A549 (cell line): ENCODE data around the gene ALDH3A2. TPM values are rescaled to one million over a fixed set of nuclear protein-coding genes. Genes with fewer than 3 reads are reported as not detected.

Experiments
- ATAC-seq, 2 experiments: fragments of 200-7000 bp in 1 of 2; fragments of >200 bp in 1 of 2; cut with Nextera tagmentation in 1 of 2; cut with Tn5 transposase in 1 of 2; 3 replicates each; pipeline versions ENCODE4 v1.8.0 to v1.9.1; 2018 to 2020; ENCODE audit warnings: mild to moderate bottlenecking in 1 of 2, moderate library complexity in 1 of 2
- CTCF ChIA-PET: fragments of 300-600 bp; sonication (Branson Sonifier 250); formaldehyde crosslinking; extraction: SDS; loops from one replicate; lab custom pipeline; 2021; ENCODE audit warnings: antibody characterized with exemption, inconsistent platforms; lab: Yijun Ruan, JAX
- POLR2A ChIA-PET: fragments of 350-600 bp; formaldehyde crosslinking; extraction: SDS; loops from one replicate; lab custom pipeline; 2021; ENCODE audit warnings: antibody characterized with exemption, inconsistent platforms; lab: Yijun Ruan, JAX
- DNase-seq, 2 experiments: peaks; one replicate each; pipeline versions ENCODE4 v3.0.0 to v3.0.0-alpha.2; 2011 to 2016; ENCODE audit warnings: low read depth in 1 of 2, low spot score in 1 of 2
- FAIRE-seq: peaks from 2 replicates; lab custom pipeline; 2011; peaks lifted over from hg19 to GRCh38; lab: Jason Lieb, UNC
- H3K27ac ChIP-seq, 2 experiments: fragments of >200 bp; sonication (Bioruptor Twin); formaldehyde crosslinking; 3 replicates each; pipeline ENCODE4 v1.5.1; 2016 to 2017
- H3K4me1 ChIP-seq: fragments of >200 bp; sonication (Bioruptor Twin); formaldehyde crosslinking; 3 replicates; pipeline ENCODE4 v1.6.1; 2016
- H3K4me2 ChIP-seq: fragments of >200 bp; sonication (Bioruptor Twin); formaldehyde crosslinking; 3 replicates; pipeline ENCODE4 v1.6.1; 2016
- H3K4me3 ChIP-seq: fragments of >200 bp; sonication (Bioruptor Twin); formaldehyde crosslinking; 3 replicates; pipeline ENCODE4 v1.5.1; 2016
- H3K9me3 ChIP-seq: fragments of >200 bp; sonication (Bioruptor Twin); formaldehyde crosslinking; 3 replicates; pipeline ENCODE4 v1.6.1; 2016
- BHLHE40 ChIP-seq: IDR thresholded peaks from 2 replicates; pipeline ENCODE4 v1.6.1; 2012; ENCODE audit warnings: low read depth, low read length, inconsistent platforms
- CHD2 ChIP-seq: fragments of 150-350 bp; IDR thresholded peaks from 2 replicates; pipeline ENCODE4 v1.6.1; 2014; ENCODE audit warnings: low read length; ENCODE audit not compliant: partially characterized antibody
- EHMT2 ChIP-seq: fragments of 200-600 bp; sonication (generic); IDR thresholded peaks from 2 replicates; pipeline ENCODE4 v1.6.1; 2016; ENCODE audit warnings: antibody characterized with exemption, low read depth, mild to moderate bottlenecking, moderate library complexity
- ELK1 ChIP-seq: fragments of 150-350 bp; IDR thresholded peaks from 2 replicates; pipeline ENCODE4 v1.6.1; 2014; ENCODE audit warnings: low read depth, mild to moderate bottlenecking, low read length
- FOSL2 ChIP-seq, 2 experiments: fragments of 450-650 bp in 1 of 2; fragments of >200 bp in 1 of 2; sonication (Bioruptor Twin) in 1 of 2; formaldehyde crosslinking; IDR thresholded peaks; 2 replicates each; pipeline versions ENCODE4 v1.5.0 to v1.6.1; 2016 to 2020; ENCODE audit warnings: mild to moderate bottlenecking in 1 of 2, moderate library complexity in 1 of 2
- GATA3 ChIP-seq: IDR thresholded peaks from 2 replicates; pipeline ENCODE4 v1.6.1; 2012; ENCODE audit warnings: borderline replicate concordance
- HDAC2 ChIP-seq: fragments of 200-600 bp; sonication (generic); IDR thresholded peaks from 2 replicates; pipeline ENCODE4 v1.6.1; 2016
- HMGXB4 ChIP-seq: fragments of 250-450 bp; sonication (Bioruptor Pico); IDR thresholded peaks from 2 replicates; pipeline ENCODE4 v1.5.0; 2021; ENCODE audit warnings: mild to moderate bottlenecking, moderate library complexity, borderline replicate concordance
- HOXB13 ChIP-seq: fragments of 250-450 bp; sonication (Bioruptor Pico); IDR thresholded peaks from 2 replicates; pipeline ENCODE4 v1.5.0; 2020; ENCODE audit warnings: low read depth, mild to moderate bottlenecking, moderate library complexity
- HOXB5 ChIP-seq: fragments of 250-450 bp; sonication (Bioruptor Pico); IDR thresholded peaks from 2 replicates; pipeline ENCODE4 v1.5.0; 2020; ENCODE audit warnings: mild to moderate bottlenecking, moderate library complexity
- JUNB ChIP-seq: fragments of >200 bp; sonication (Bioruptor Twin); formaldehyde crosslinking; IDR thresholded peaks from 2 replicates; pipeline ENCODE4 v1.6.1; 2016
- NFE2L2 ChIP-seq: fragments of 150-350 bp; conservative IDR thresholded peaks from 2 replicates; pipeline ENCODE4 v1.6.1; 2014; ENCODE audit warnings: low read length
- PHF8 ChIP-seq: fragments of 200-600 bp; sonication (generic); IDR thresholded peaks from 2 replicates; pipeline ENCODE4 v1.6.1; 2016; ENCODE audit warnings: low read depth, mild to moderate bottlenecking, antibody characterized with exemption, moderate library complexity, borderline replicate concordance
- RFX5 ChIP-seq: fragments of 450-650 bp; IDR thresholded peaks from 2 replicates; pipeline ENCODE4 v1.7.1; 2014; ENCODE audit warnings: antibody characterized with exemption, mild to moderate bottlenecking, moderate library complexity
- ZSCAN20 ChIP-seq: fragments of 250-450 bp; sonication (Bioruptor Pico); IDR thresholded peaks from 2 replicates; pipeline ENCODE4 v1.8.0; 2022; ENCODE audit warnings: mild to moderate bottlenecking, moderate library complexity
- WGBS: methylation state at CpG from one replicate; pipeline ENCODE4 v1.1.6; 2017; ENCODE audit errors: missing lambda C conversion rate; 5-methylcytosine and 5-hydroxymethylcytosine counted together
- polyA plus RNA-seq, 4 experiments: library from polyadenylated mRNA; depleted of rRNA in 3 of 4; stranded (reverse); fragments of >200 nt; fragmentation: RNase III in 1 of 4; extraction: RNeasy Plus Mini Kit Qiagen cat#74134 plus additional on column Dnase treatment in 1 of 4; gene quantifications; 2 replicates in 3 of 4; 3 replicates in 1 of 4; pipeline ENCODE4 v1.2.3, GENCODE V29; 2011 to 2017
- TF ChIP-seq, protein P1 (sequence below): IDR thresholded peaks from 2 replicates; pipeline ENCODE4 v1.6.1; 2012

The ALDH3A2 gene
- polyA plus RNA-seq, 2 of the 4 experiments (the other 2 are of a cell fraction) = 140 to 195 TPM

DNA sequence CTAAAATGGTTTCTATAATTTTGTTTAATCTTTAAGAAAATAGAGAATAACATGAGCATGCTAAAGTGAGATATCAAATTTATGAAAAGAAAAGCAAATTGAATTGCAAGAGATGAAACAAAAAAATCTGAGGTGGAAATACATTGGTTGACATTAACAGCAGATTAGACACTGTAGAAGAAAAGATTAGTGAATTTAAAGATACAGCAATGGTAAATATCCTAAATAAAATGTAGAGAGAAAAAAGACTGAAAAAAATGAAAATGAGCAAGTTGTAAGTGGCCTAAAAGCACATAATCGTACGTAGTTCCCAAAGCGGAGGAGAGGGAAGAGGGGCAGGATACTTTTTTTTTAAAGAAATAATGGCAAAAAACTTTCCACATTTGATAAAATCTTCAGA, 30.5 kb upstream of the ALDH3A2 start (continued):
- no peak for TF ChIP-seq GATA3
- TF ChIP-seq, protein P1, sequence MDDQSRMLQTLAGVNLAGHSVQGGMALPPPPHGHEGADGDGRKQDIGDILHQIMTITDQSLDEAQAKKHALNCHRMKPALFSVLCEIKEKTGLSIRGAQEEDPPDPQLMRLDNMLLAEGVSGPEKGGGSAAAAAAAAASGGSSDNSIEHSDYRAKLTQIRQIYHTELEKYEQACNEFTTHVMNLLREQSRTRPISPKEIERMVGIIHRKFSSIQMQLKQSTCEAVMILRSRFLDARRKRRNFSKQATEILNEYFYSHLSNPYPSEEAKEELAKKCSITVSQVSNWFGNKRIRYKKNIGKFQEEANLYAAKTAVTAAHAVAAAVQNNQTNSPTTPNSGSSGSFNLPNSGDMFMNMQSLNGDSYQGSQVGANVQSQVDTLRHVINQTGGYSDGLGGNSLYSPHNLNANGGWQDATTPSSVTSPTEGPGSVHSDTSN = no peak
- no peak for TF ChIP-seq FOSL2 (IDR thresholded peaks at IDR 0.05)
- no peak for TF ChIP-seq FOSL2 (CRISPR knock-in tag; IDR thresholded peaks at IDR 0.05)

GRCh38 chr17:19619705-19620325, 28.7 kb upstream of the ALDH3A2 start:
- TF ChIP-seq HMGXB4 (CRISPR knock-in tag) = 0 out of 2 replicates have a peak, but pooled peaks have one; percentile 22
- no peak for TF ChIP-seq HOXB13
- FAIRE-seq = no peak
- Histone ChIP-seq H3K4me3 (no peak overlapping the region), H3K4me1 (no peaks in the 10 kb centered on the region), H3K27ac (no peak overlapping the region), H3K9me3 (peaks cover 42% of the 10 kb centered on the region), H3K4me2 (no peak overlapping the region)
- CTCF ChIA-PET = interaction anchor here (0.7 to 1.8 kb wide), 4 partner anchors 20 to 257 kb away, joined by 3 to 4 read pairs (median 3); partner anchors contain the start of gene B9D1
- 63% methylated on average over 2 of the region's 2 CpGs for WGBS
- POLR2A ChIA-PET = no interaction called here
- ATAC-seq = no peak
- DNase-seq = peak in 1 of 2 experiments; percentile 43

DNA sequence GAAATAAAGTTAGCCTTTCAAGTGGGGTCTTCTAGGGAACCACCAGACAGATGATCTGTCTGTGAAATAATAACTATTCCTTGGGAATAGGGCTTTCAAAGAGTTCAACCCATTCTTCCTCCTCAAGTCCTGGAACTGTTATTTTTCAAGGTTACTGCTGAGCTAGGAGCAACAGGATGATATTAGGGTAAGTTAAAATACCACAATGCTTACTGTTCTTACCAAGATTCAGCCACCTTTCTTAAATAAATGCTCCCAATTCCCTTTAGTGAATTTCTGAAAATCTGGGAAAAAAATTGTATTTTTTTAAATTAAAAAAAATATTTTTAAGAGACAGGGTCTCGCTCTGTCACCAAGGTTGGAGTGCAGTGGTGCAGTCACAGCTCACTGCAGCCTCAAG, 26.9 kb upstream of the ALDH3A2 start:
- H3K4me1 ChIP-seq = no peaks in the 10 kb centered on the region
- no peak for ATAC-seq
- H3K9me3 ChIP-seq = peaks cover 42% of the 10 kb centered on the region
- H3K4me2 ChIP-seq = no peak overlapping the region
- no peak for TF ChIP-seq JUNB
- TF ChIP-seq ZSCAN20 (CRISPR knock-in tag) = no peak
- TF ChIP-seq NFE2L2 = no peak
- TF ChIP-seq HOXB13 = no peak
- no peak for TF ChIP-seq RFX5
- no peak for TF ChIP-seq ELK1
- no peak for TF ChIP-seq HDAC2
- no peak for TF ChIP-seq HOXB5 (CRISPR knock-in tag)
- TF ChIP-seq, protein P1 = no peak
- TF ChIP-seq PHF8 = no peak
- no peak for TF ChIP-seq EHMT2
- no peak for TF ChIP-seq BHLHE40
- no peak for TF ChIP-seq CHD2
- DNase-seq = no peak
- no peak for FAIRE-seq
- 97% methylated on average over 1 of the region's 1 CpG for WGBS
- ChIA-PET CTCF (interaction anchor here (0.9 kb wide), 1 partner anchor 132 kb away, joined by 3 read pairs; no protein-coding TSS in a partner anchor), POLR2A (interaction anchor here (0.7 kb wide), 1 partner anchor 27 kb away, joined by 3 read pairs; the partner anchor contains the start of gene ALDH3A2)
- H3K27ac ChIP-seq = no peak overlapping the region
- no peak overlapping the region for H3K4me3 ChIP-seq
